T-helper 17 cell (primary cell): Measurements from ENCODE around the gene CPPED1. TPM values are rescaled to one million over a fixed set of nuclear protein-coding genes. Genes with fewer than 3 reads are reported as not detected.

ENCODE experiments used
- ATAC-seq: fragments of 150-1000 bp; cut with Tn5 transposase; 2 replicates; pipeline ENCODE4 v1.10.0; 2021; ENCODE audit warnings: mild to moderate bottlenecking, moderate library complexity
- DNase-seq, 3 donors: peaks; one replicate each; pipeline versions ENCODE4 v3.0.0 to v3.0.0-alpha.2; 2020 to 2021
- H3K9me3 ChIP-seq: one replicate; pipeline ENCODE4 v1.7.0; 2013; ENCODE audit warnings: low read length, mild to moderate bottlenecking; ENCODE audit not compliant: control insufficient read depth, poor library complexity, severe bottlenecking
- H3K27ac Mint-ChIP-seq: one replicate; pipeline ENCODE4 v1.8.0; 2022; ENCODE audit warnings: mild to moderate bottlenecking, moderate library complexity, mixed read lengths
- H3K27me3 Mint-ChIP-seq: one replicate; pipeline ENCODE4 v1.8.0; 2022; ENCODE audit warnings: mixed read lengths
- H3K36me3 Mint-ChIP-seq: one replicate; pipeline ENCODE4 v1.8.0; 2022; ENCODE audit warnings: low read depth, mixed read lengths
- H3K4me1 Mint-ChIP-seq: one replicate; pipeline ENCODE4 v1.8.0; 2022; ENCODE audit warnings: mild to moderate bottlenecking, mixed read lengths
- H3K4me3 Mint-ChIP-seq: one replicate; pipeline ENCODE4 v1.8.0; 2022; ENCODE audit warnings: mild to moderate bottlenecking, moderate library complexity, mixed read lengths
- total RNA-seq, 4 donors: library from RNA in 2 of 4; stranded (reverse) in 2 of 4; gene quantifications; one replicate each; pipeline ENCODE4 v1.2.3 and lab custom pipeline; 2022 to 2026

Gene CPPED1
- total RNA-seq, 2 donors from 2014 or later, result 8.7 to 10.1 TPM

- H3K27ac Mint-ChIP-seq, result no peak overlapping the region
- no peak for ATAC-seq
- DNase-seq, result no peak
- no peak overlapping the region for H3K4me3 Mint-ChIP-seq
- no peaks in the 10 kb centered on the region for H3K36me3 Mint-ChIP-seq
- H3K27me3 Mint-ChIP-seq, result no peaks in the 10 kb centered on the region
- H3K4me1 Mint-ChIP-seq, result peaks cover 17% of the 10 kb centered on the region
- no peaks in the 10 kb centered on the region for H3K9me3 ChIP-seq
Measured at GRCh38 chr16:12675046-12675445, 128.6 kb downstream of the CPPED1 start.

- Mint-ChIP-seq H3K36me3 (no peaks in the 10 kb centered on the region), H3K27me3 (no peaks in the 10 kb centered on the region), H3K4me3 (no peak overlapping the region), H3K27ac (no peak overlapping the region), H3K4me1 (peaks cover 16% of the 10 kb centered on the region)
- DNase-seq (no peak), ATAC-seq (no peak)
- no peaks in the 10 kb centered on the region for H3K9me3 ChIP-seq
Measured at GRCh38 chr16:12674524-12674923, 129.2 kb downstream of the CPPED1 start.

- no peaks in the 10 kb centered on the region for H3K9me3 ChIP-seq
- no peaks in the 10 kb centered on the region for H3K27me3 Mint-ChIP-seq
- no peaks in the 10 kb centered on the region for H3K36me3 Mint-ChIP-seq
- ATAC-seq (no peak), DNase-seq (no peak)
- no peak overlapping the region for H3K27ac Mint-ChIP-seq
- peaks cover 16% of the 10 kb centered on the region for H3K4me1 Mint-ChIP-seq
- no peak overlapping the region for H3K4me3 Mint-ChIP-seq
Measured at GRCh38 chr16:12674071-12674470, 129.6 kb downstream of the CPPED1 start.

- no peaks in the 10 kb centered on the region for H3K9me3 ChIP-seq
- DNase-seq, result no peak
- no peak for ATAC-seq
- no peak overlapping the region for H3K27ac Mint-ChIP-seq
- H3K27me3 Mint-ChIP-seq, result no peaks in the 10 kb centered on the region
- no peak overlapping the region for H3K4me3 Mint-ChIP-seq
- H3K36me3 Mint-ChIP-seq, result no peaks in the 10 kb centered on the region
- peaks cover 16% of the 10 kb centered on the region for H3K4me1 Mint-ChIP-seq
Measured at GRCh38 chr16:12673466-12673865, 130.2 kb downstream of the CPPED1 start.

DNA sequence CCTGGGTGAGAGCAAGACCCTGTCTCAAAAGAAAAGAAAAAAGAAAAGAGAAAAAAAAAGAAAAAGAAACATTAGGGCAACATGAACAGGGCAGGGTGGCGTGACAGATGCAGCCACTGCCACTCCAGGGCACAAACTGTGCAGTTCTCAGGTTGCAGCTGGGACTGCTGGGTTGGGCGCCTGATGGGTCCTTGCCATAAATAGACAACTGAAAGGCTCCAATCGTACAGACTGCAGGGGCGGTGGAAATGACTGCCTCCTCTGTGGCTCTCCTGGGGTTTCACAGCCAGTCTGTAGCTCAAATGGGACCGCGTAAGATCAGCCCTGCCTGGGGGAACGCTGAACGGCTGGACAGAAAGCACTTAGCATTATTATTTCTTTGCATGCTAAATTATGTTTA is 130.7 kb downstream of the CPPED1 start:
- H3K9me3 ChIP-seq, result no peaks in the 10 kb centered on the region
- no peak overlapping the region for H3K4me3 Mint-ChIP-seq
- ATAC-seq (no peak), DNase-seq (no peak)
- no peak overlapping the region for H3K27ac Mint-ChIP-seq
- peaks cover 14% of the 10 kb centered on the region for H3K4me1 Mint-ChIP-seq
- H3K36me3 Mint-ChIP-seq, result no peaks in the 10 kb centered on the region
- H3K27me3 Mint-ChIP-seq, result no peaks in the 10 kb centered on the region

DNA sequence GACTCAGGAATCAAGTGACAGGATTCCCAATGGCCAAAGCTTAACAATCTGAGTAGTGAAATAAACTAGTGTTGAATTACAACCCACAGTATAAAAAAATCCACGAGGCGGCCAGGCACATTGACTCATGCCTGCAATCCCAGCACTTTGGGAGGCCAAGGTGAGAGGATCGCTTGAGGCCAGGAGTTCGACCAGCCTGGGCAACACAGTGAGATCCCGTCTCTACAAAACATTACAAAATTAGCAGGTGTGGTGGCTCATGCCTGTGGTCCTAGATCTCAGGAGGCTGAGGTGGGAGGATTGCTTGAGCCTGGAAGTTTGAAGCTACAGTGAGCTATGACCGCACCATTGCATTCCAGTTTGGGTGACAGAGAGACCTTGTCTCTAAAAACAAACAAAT is 133.8 kb downstream of the CPPED1 start:
- no peaks in the 10 kb centered on the region for H3K9me3 ChIP-seq
- Mint-ChIP-seq H3K27ac (no peak overlapping the region), H3K36me3 (peaks cover 4% of the 10 kb centered on the region), H3K27me3 (no peaks in the 10 kb centered on the region), H3K4me1 (no peaks in the 10 kb centered on the region), H3K4me3 (no peak overlapping the region)
- no peak for ATAC-seq
- DNase-seq, result no peak

DNA sequence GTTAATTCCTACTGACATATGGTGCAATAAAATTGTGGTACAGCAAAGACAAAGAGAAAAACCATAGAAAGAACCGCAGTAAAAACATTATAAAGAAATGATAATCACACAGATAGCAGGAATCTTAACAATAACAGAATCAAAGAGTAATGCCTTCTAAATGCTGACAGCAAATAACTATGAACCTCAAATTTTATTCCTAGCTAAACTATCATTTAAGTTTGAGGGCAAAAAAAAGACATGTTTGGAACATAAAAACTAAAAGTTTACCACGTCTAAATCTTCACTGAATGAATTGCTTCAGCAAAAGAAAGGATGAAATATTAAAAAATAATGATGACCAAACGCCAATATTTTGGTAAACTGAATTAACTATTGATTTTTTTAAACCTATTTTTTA is 135.8 kb downstream of the CPPED1 start:
- H3K27ac Mint-ChIP-seq, result no peak overlapping the region
- H3K9me3 ChIP-seq, result no peaks in the 10 kb centered on the region
- ATAC-seq, result no peak
- H3K27me3 Mint-ChIP-seq, result no peaks in the 10 kb centered on the region
- no peak for DNase-seq
- H3K4me1 Mint-ChIP-seq, result no peaks in the 10 kb centered on the region
- peaks cover 5% of the 10 kb centered on the region for H3K36me3 Mint-ChIP-seq
- H3K4me3 Mint-ChIP-seq, result no peak overlapping the region

DNA sequence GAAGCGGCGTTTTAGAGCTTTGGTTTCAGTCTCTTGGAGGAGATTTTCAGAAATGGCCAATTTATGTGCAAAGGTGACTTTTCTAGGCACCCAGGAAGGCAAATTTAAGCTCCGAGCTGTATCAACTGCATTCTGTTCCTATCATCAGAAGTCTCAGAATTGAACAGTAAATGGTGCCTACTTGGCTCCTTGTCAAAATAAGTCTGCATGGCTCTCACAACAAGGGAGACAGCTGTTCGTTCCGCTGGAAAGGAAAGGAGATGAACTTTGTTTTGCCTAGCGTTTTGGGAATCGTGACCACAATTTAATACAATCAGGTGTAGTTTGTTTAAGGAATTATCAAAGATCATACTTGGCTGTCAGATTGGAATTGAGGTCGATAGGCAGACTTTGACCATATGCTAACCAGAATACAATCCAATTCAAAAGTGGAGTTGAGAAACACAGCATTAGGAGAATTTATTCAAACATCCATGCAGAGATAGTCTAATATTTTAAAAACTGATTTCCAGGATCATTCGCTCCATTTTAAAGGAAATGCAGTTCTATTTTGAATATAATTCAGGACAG is 139.4 kb downstream of the CPPED1 start:
- H3K9me3 ChIP-seq, result no peaks in the 10 kb centered on the region
- Mint-ChIP-seq H3K27ac (no peak overlapping the region), H3K4me1 (no peaks in the 10 kb centered on the region), H3K4me3 (no peak overlapping the region), H3K36me3 (peaks cover 5% of the 10 kb centered on the region), H3K27me3 (no peaks in the 10 kb centered on the region)
- DNase-seq (no peak), ATAC-seq (no peak)

GRCh38 chr16:12661656-12662172 is 142.0 kb downstream of the CPPED1 start:
- Mint-ChIP-seq H3K4me3 (no peak overlapping the region), H3K27me3 (no peaks in the 10 kb centered on the region), H3K36me3 (peaks cover 3% of the 10 kb centered on the region), H3K27ac (no peak overlapping the region), H3K4me1 (no peaks in the 10 kb centered on the region)
- ATAC-seq (no peak), DNase-seq (no peak)
- H3K9me3 ChIP-seq, result no peaks in the 10 kb centered on the region

- no peaks in the 10 kb centered on the region for H3K9me3 ChIP-seq
- peaks cover 2% of the 10 kb centered on the region for H3K36me3 Mint-ChIP-seq
- no peaks in the 10 kb centered on the region for H3K27me3 Mint-ChIP-seq
- ATAC-seq (no peak), DNase-seq (no peak)
- no peaks in the 10 kb centered on the region for H3K4me1 Mint-ChIP-seq
- no peak overlapping the region for H3K27ac Mint-ChIP-seq
- no peak overlapping the region for H3K4me3 Mint-ChIP-seq
Measured at GRCh38 chr16:12659871-12660270, 143.8 kb downstream of the CPPED1 start.

DNA sequence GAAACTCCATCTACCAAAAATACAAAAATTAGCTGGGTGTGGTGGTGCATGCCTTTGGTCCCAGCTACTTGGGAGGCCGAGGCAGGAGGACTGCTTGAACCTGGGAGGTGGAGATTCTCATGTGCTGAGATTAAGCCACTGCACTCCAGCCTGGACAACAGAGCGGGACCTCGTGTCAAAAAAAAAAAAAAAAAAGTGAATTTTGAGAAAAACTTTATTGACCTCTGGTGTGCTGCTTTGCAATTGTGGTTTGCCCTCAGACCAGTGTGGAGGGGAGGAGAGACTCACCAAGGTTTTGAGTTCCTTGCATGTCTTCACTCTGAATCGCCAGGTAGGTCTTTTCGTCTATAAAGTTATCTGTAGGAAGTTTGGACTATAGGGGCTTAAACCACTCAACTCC is 145.2 kb downstream of the CPPED1 start:
- no peak overlapping the region for H3K4me3 Mint-ChIP-seq
- no peaks in the 10 kb centered on the region for H3K36me3 Mint-ChIP-seq
- no peaks in the 10 kb centered on the region for H3K9me3 ChIP-seq
- no peak overlapping the region for H3K27ac Mint-ChIP-seq
- no peaks in the 10 kb centered on the region for H3K4me1 Mint-ChIP-seq
- DNase-seq (no peak), ATAC-seq (no peak)
- H3K27me3 Mint-ChIP-seq, result no peaks in the 10 kb centered on the region

DNA sequence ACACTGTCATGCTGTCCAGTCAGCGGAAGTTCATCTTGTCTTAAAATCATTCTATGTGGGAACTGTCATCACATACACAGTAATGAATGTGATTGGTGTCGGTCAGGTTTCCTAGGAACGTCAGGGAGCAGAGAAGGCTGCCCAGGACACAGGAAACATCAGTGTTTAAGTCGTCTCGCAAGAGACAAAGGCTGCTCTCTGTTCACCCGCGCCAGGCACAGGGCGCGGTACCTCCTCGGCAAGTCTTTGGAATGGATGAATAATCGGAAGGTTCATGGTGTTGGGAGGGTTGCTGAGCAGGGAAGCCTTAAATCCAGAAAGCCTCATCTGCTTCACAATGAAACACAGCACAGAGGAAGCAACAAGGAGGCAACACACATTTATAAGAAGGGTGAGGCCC is 148.2 kb downstream of the CPPED1 start:
- no peak overlapping the region for H3K27ac Mint-ChIP-seq
- no peak for ATAC-seq

DNA sequence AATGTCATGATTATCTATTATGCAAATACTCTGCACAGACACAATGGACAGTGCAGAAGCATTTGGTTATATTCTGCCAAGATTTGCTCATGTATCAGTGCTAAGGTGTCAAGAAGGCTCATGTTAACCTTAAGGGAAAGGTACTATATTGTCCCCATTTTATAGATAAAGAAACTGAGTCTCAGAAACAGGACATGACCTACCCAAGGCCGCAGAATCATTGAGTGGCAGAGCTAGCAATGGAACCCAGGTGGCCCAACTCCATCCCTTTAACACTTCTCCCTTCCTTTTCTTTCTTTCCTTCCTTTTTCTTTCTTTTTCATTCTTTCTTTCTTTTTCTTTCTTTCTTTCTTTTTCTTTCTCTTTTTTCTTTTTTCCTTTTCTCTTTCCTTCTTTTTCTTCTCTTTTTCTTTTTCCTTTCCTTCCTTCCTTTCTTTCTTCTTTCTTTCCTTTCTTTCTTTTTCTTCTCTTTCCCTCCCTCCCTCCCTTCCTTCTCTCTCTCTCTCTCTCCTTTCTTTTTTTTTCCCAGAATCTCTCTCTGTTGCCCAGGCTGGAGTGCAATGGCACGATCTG is 149.8 kb downstream of the CPPED1 start:
- Mint-ChIP-seq H3K4me1 (no peaks in the 10 kb centered on the region), H3K27ac (no peak overlapping the region), H3K4me3 (no peak overlapping the region), H3K27me3 (peaks cover 2% of the 10 kb centered on the region), H3K36me3 (no peaks in the 10 kb centered on the region)
- no peak for ATAC-seq
- H3K9me3 ChIP-seq, result no peaks in the 10 kb centered on the region
- DNase-seq, result no peak

More for the DNA sequence above, 148.2 kb downstream of the CPPED1 start:
- Mint-ChIP-seq H3K4me1 (no peaks in the 10 kb centered on the region), H3K27me3 (no peaks in the 10 kb centered on the region), H3K36me3 (no peaks in the 10 kb centered on the region), H3K4me3 (no peak overlapping the region)
- no peak for DNase-seq
- no peaks in the 10 kb centered on the region for H3K9me3 ChIP-seq

DNA sequence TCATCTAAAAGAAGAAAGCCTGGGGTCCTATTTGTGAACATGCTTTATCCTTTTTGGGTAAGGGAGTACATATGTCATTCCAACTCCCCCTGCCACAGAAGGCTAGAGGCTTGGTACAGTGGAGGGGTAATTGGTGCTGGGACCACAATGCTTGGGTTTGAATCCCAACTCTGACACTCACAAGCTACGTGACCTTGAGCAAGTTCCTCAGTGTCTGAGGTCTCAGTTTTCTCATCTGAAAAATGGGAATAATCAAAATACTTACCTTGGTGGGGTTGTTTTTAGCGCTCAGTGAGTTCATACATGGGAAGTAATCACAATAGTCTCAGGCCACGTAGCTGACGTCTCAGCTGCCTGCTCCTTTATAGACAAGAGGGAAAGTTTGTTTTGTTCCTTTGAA is 150.8 kb downstream of the CPPED1 start:
- Mint-ChIP-seq H3K36me3 (no peaks in the 10 kb centered on the region), H3K4me3 (no peak overlapping the region), H3K27ac (no peak overlapping the region), H3K4me1 (no peaks in the 10 kb centered on the region), H3K27me3 (peaks cover 5% of the 10 kb centered on the region)
- DNase-seq (no peak), ATAC-seq (no peak)
- H3K9me3 ChIP-seq, result no peaks in the 10 kb centered on the region
